IMR-90 (cell line): ENCODE results near the gene DGKG.

Experiments
- CTCF ChIP-seq: conservative IDR thresholded peaks from 2 replicates; pipeline ENCODE4 v1.5.1; 2012; ENCODE audit warnings: mild to moderate bottlenecking, low read depth, low read length, improper control_type of control experiment
- ELK1 ChIP-seq: fragments of 150-350 bp; IDR thresholded peaks from 2 replicates; pipeline ENCODE4 v1.6.1; 2016; ENCODE audit warnings: low read depth, mild to moderate bottlenecking, low read length, moderate library complexity, borderline replicate concordance
- MAFK ChIP-seq: IDR thresholded peaks from 2 replicates; pipeline ENCODE4 v1.6.1; 2012; ENCODE audit warnings: low read depth, low read length, improper control_type of control experiment
- MAZ ChIP-seq: IDR thresholded peaks from 2 replicates; pipeline ENCODE4 v1.6.1; 2012; ENCODE audit warnings: low read depth, mild to moderate bottlenecking, low read length, improper control_type of control experiment, moderate library complexity, borderline replicate concordance
- MXI1 ChIP-seq: IDR thresholded peaks from 2 replicates; pipeline ENCODE4 v1.6.1; 2012; ENCODE audit warnings: low read depth, mild to moderate bottlenecking, low read length, moderate library complexity, borderline replicate concordance
- POLR2A ChIP-seq: IDR thresholded peaks from 2 replicates; pipeline ENCODE4 v1.6.1; 2012; ENCODE audit warnings: mild to moderate bottlenecking, low read depth, low read length
- RAD21 ChIP-seq: IDR thresholded peaks from 2 replicates; pipeline ENCODE4 v1.6.1; 2012; ENCODE audit warnings: low read length, improper control_type of control experiment
- RCOR1 ChIP-seq: IDR thresholded peaks from 2 replicates; pipeline ENCODE4 v1.6.1; 2012; ENCODE audit warnings: mild to moderate bottlenecking, low read length, improper control_type of control experiment; ENCODE audit not compliant: insufficient replicate concordance
- RFX5 ChIP-seq: IDR thresholded peaks from 2 replicates; pipeline ENCODE4 v1.8.0; 2012; ENCODE audit warnings: low read depth, mild to moderate bottlenecking, low read length, moderate library complexity
- SMC3 ChIP-seq: fragments of 150-350 bp; IDR thresholded peaks from 2 replicates; pipeline ENCODE4 v1.6.1; 2016; ENCODE audit warnings: low read depth, mild to moderate bottlenecking, antibody characterized with exemption, low read length, moderate library complexity
- USF2 ChIP-seq: fragments of 150-350 bp; IDR thresholded peaks from 2 replicates; pipeline ENCODE4 v1.6.1; 2017; ENCODE audit warnings: mild to moderate bottlenecking, antibody characterized with exemption, low read length, low read depth

GRCh38 chr3:186173224-186173815 is 188.7 kb downstream of the DGKG start:
- no peak for TF ChIP-seq RAD21
- no peak for TF ChIP-seq POLR2A
- TF ChIP-seq CTCF, result no peak
- no peak for TF ChIP-seq MAFK
- no peak for TF ChIP-seq MAZ
- TF ChIP-seq ELK1, result no peak
- TF ChIP-seq USF2, result no peak
- no peak for TF ChIP-seq RCOR1
- TF ChIP-seq RFX5, result no peak
- no peak for TF ChIP-seq SMC3
- no peak for TF ChIP-seq MXI1
